ENCODE data around the gene IFNA8. TPM values are rescaled to one million over a fixed set of nuclear protein-coding genes. Genes with fewer than 3 reads are reported as not detected.

Gene IFNA8
- total and polyA plus RNA-seq, 2 donors (not counting 1 experiment from before 2014, with no cell fraction given): not detected

- Mint-ChIP-seq H3K9me3 (ENCODE audit: insufficient read depth) (no peaks in the 10 kb centered on the region), H3K4me1 (peaks cover 22% of the 10 kb centered on the region), H3K27ac (no peak overlapping the region), H3K27me3 (peaks cover 69% of the 10 kb centered on the region), H3K4me3 (no peak overlapping the region)
- no CpG with 5 or more reads among the region's 5 CpGs for WGBS (ENCODE audit: insufficient coverage)
- H3K4me2 ChIP-seq (replicated peaks; ENCODE audit: low read depth, low read length, poor library complexity, severe bottlenecking): no peak overlapping the region
- ChIA-PET CTCF (interaction anchor here (1.2 to 2.4 kb wide), 9 partner anchors 11 to 73 kb away, joined by 3 to 38 read pairs (median 5); partner anchors contain the start of genes IFNA2 and KLHL9), POLR2A (no interaction called here)
- ATAC-seq (ENCODE audit: low read depth) (no peak), DNase-seq (no peak)
- no peaks in the 10 kb centered on the region for H3K36me3 ChIP-seq (replicated peaks in 1 of 2; ENCODE audit: control extremely low read depth in 1 of 2, control insufficient read depth in 1 of 2, extremely low read depth in 1 of 2, insufficient read depth in 2 of 2, low read length in 1 of 2)
- H3K4me1 ChIP-seq (ENCODE audit: control insufficient read depth in 2 of 2, insufficient read depth in 2 of 2, low read length in 2 of 2): peaks cover 17 to 22% of the 10 kb centered on the region in 2 donors
- peaks cover 4 to 57% (median 50%) of the 10 kb centered on the region in 4 experiments for H3K27me3 ChIP-seq (replicated peaks in 1 of 4; ENCODE audit: control extremely low read depth in 1 of 4, control insufficient read depth in 3 of 4, insufficient read depth in 4 of 4, low read length in 3 of 4)
- H3K9ac ChIP-seq (ENCODE audit: low read length): no peak overlapping the region
- no peak for TF ChIP-seq CTCF (IDR thresholded peaks at IDR 0.05)
- no peak for TF ChIP-seq EZH2 (IDR thresholded peaks at IDR 0.05; ENCODE audit: borderline replicate concordance, insufficient read depth, low read depth, low read length, poor library complexity, severe bottlenecking)
- no peaks in the 10 kb centered on the region for H3K79me2 ChIP-seq (ENCODE audit: control insufficient read depth, insufficient read depth, low read length)
- H3K4me3 ChIP-seq (ENCODE audit: control extremely low read depth in 1 of 5, extremely low read depth in 1 of 5, insufficient read depth in 1 of 5, low read depth in 2 of 5, low read length in 4 of 5): no peak overlapping the region
- no peak overlapping the region for H3K27ac ChIP-seq (ENCODE audit: low read length in 2 of 2)
- H4K20me1 ChIP-seq (ENCODE audit: control insufficient read depth, insufficient read depth, low read length, poor library complexity, severe bottlenecking): no peaks in the 10 kb centered on the region
- intact Hi-C loops (cut with micrococcal nuclease): loop anchor here (2.0 to 5.0 kb wide), 2 partner anchors 14 to 33 kb away; no protein-coding TSS in a partner anchor
- H3K9me3 ChIP-seq (ENCODE audit: control extremely low read depth in 1 of 3, control insufficient read depth in 2 of 3, insufficient read depth in 1 of 3, low read length in 2 of 3): no peaks in the 10 kb centered on the region
- no peak overlapping the region for H2AFZ ChIP-seq (ENCODE audit: insufficient read depth, low read depth, low read length, poor library complexity, severe bottlenecking)
Measured at GRCh38 chr9:21398955-21399489, 9.9 kb upstream of the IFNA8 start.

- H2AFZ ChIP-seq (ENCODE audit: insufficient read depth, low read depth, low read length, poor library complexity, severe bottlenecking): no peak overlapping the region
- no peak overlapping the region for H3K4me3 ChIP-seq (ENCODE audit: control extremely low read depth in 1 of 5, extremely low read depth in 1 of 5, insufficient read depth in 1 of 5, low read depth in 2 of 5, low read length in 4 of 5)
- CTCF ChIA-PET: no interaction called here
- H3K27me3 Mint-ChIP-seq: peaks cover 74% of the 10 kb centered on the region
- no peak overlapping the region for H3K27ac ChIP-seq (ENCODE audit: low read length in 2 of 2)
- no peaks in the 10 kb centered on the region for H3K36me3 ChIP-seq (replicated peaks in 1 of 2; ENCODE audit: control extremely low read depth in 1 of 2, control insufficient read depth in 1 of 2, extremely low read depth in 1 of 2, insufficient read depth in 2 of 2, low read length in 1 of 2)
- DNase-seq (no peak), ATAC-seq (ENCODE audit: low read depth) (no peak)
- no peaks in the 10 kb centered on the region for H3K9me3 ChIP-seq (ENCODE audit: control extremely low read depth in 1 of 3, control insufficient read depth in 2 of 3, insufficient read depth in 1 of 3, low read length in 2 of 3)
- H4K20me1 ChIP-seq (ENCODE audit: control insufficient read depth, insufficient read depth, low read length, poor library complexity, severe bottlenecking): no peaks in the 10 kb centered on the region
- no peak overlapping the region for H3K9ac ChIP-seq (ENCODE audit: low read length)
- H3K4me1 ChIP-seq (ENCODE audit: control insufficient read depth in 2 of 2, insufficient read depth in 2 of 2, low read length in 2 of 2): peaks cover 17 to 22% of the 10 kb centered on the region in 2 donors
- no peak for TF ChIP-seq CTCF (IDR thresholded peaks at IDR 0.05)
- TF ChIP-seq EZH2 (IDR thresholded peaks at IDR 0.05; ENCODE audit: borderline replicate concordance, insufficient read depth, low read depth, low read length, poor library complexity, severe bottlenecking): no peak
- H3K79me2 ChIP-seq (ENCODE audit: control insufficient read depth, insufficient read depth, low read length): no peaks in the 10 kb centered on the region
- no peak overlapping the region for H3K4me3 Mint-ChIP-seq
- H3K27me3 ChIP-seq (replicated peaks in 1 of 4; ENCODE audit: control extremely low read depth in 1 of 4, control insufficient read depth in 3 of 4, insufficient read depth in 4 of 4, low read length in 3 of 4): peaks cover 4 to 58% (median 49%) of the 10 kb centered on the region in 4 experiments
- H3K9me3 Mint-ChIP-seq (ENCODE audit: insufficient read depth): no peaks in the 10 kb centered on the region
- H3K4me2 ChIP-seq (replicated peaks; ENCODE audit: low read depth, low read length, poor library complexity, severe bottlenecking): no peak overlapping the region
- H3K4me1 Mint-ChIP-seq: peaks cover 22% of the 10 kb centered on the region
- no CpG with 5 or more reads among the region's 3 CpGs for WGBS (ENCODE audit: insufficient coverage)
- no peak overlapping the region for H3K27ac Mint-ChIP-seq
- POLR2A ChIA-PET: no interaction called here
- intact Hi-C loops (cut with micrococcal nuclease): loop anchor here (2.0 to 5.0 kb wide), 2 partner anchors 13 to 32 kb away; no protein-coding TSS in a partner anchor
Measured at GRCh38 chr9:21399956-21400355, 9.0 kb upstream of the IFNA8 start.
